Muscle of arm (tissue), 14 donors: ENCODE data around the gene TRABD. TPM values are rescaled to one million over a fixed set of nuclear protein-coding genes. Genes with fewer than 3 reads are reported as not detected.
A peak's percentile ranks its signal among the peaks of the same experiment; 100 is the strongest.
"Not testable (repeated sequence)": the region's sequence is repeated elsewhere in the genome, so short reads cannot be mapped to it uniquely, and the experiment has no call there.

Experiments
- DNase-seq: peaks from one replicate; pipeline ENCODE4 v3.0.0-alpha.2; 2013
- long read RNA-seq, 11 donors: transcript quantifications; one replicate each; lab custom pipeline, GENCODE V29; 2026
- polyA plus RNA-seq, 12 donors: library from polyadenylated mRNA; unstranded; fragments of 120-200 nt; gene quantifications; one replicate each; pipeline ENCODE4 v1.2.1, GENCODE V29; 2013; ENCODE audit not compliant: insufficient read length in 12 of 12

The TRABD gene
- 10 to 100 TPM in 11 of 12 donors, not detected in 1; 13.4 to 21.8 (median 15.0) TPM for polyA plus RNA-seq
- long read RNA-seq, donor 1, partial matches to known transcripts: 16 of 19 reads
- long read RNA-seq, donor 1, other reads (novel, unspliced or antisense): 0 of 19 reads
- long read RNA-seq, donor 2, partial matches to known transcripts: 0 of 5 reads
- long read RNA-seq, donor 2, other reads (novel, unspliced or antisense): 0 of 5 reads
- long read RNA-seq, donor 3, partial matches to known transcripts: 0 of 1 reads
- long read RNA-seq, donor 3, other reads (novel, unspliced or antisense): 0 of 1 reads
- long read RNA-seq, donor 4, partial matches to known transcripts: 0 of 2 reads
- long read RNA-seq, donor 4, other reads (novel, unspliced or antisense): 0 of 2 reads
- long read RNA-seq, donor 5, transcript TRABD-201 (10 exons, 2,329 nt): minor isoform, 7 of 16 reads
- long read RNA-seq, donor 5, transcript TRABD-202 (10 exons, 2,272 nt): major isoform, 8 of 16 reads
- long read RNA-seq, donor 5, partial matches to known transcripts: 0 of 16 reads
- long read RNA-seq, donor 5, other reads (novel, unspliced or antisense): 0 of 16 reads
- long read RNA-seq, donor 6, partial matches to known transcripts: 0 of 5 reads
- long read RNA-seq, donor 6, other reads (novel, unspliced or antisense): 0 of 5 reads
- long read RNA-seq, donor 7, partial matches to known transcripts: 0 of 5 reads
- long read RNA-seq, donor 7, other reads (novel, unspliced or antisense): 0 of 5 reads
- long read RNA-seq, donor 8, transcript TRABD-202 (10 exons, 2,272 nt): minor isoform, 5 of 14 reads
- long read RNA-seq, donor 8, transcript TRABD-201 (10 exons, 2,329 nt): major isoform, 6 of 14 reads
- long read RNA-seq, donor 8, partial matches to known transcripts: 0 of 14 reads
- long read RNA-seq, donor 8, other reads (novel, unspliced or antisense): 0 of 14 reads
- long read RNA-seq, donor 9, partial matches to known transcripts: 0 of 2 reads
- long read RNA-seq, donor 9, other reads (novel, unspliced or antisense): 0 of 2 reads
- long read RNA-seq, donor 10, partial matches to known transcripts: 10 of 16 reads
- long read RNA-seq, donor 10, other reads (novel, unspliced or antisense): 0 of 16 reads
- long read RNA-seq, donor 11, partial matches to known transcripts: 0 of 4 reads
- long read RNA-seq, donor 11, other reads (novel, unspliced or antisense): 0 of 4 reads

- peak; percentile 87 for DNase-seq
Measured at GRCh38 chr22:50185375-50186087, at the start of gene TRABD. Gene TRABD, plus strand, starts transcription at chr22:50185913. Its CDS starts 7,148 bp downstream, at chr22:50193061.

- no peak for DNase-seq
Measured at GRCh38 chr22:50136581-50137015, 49.1 kb upstream of the TRABD start.

DNA sequence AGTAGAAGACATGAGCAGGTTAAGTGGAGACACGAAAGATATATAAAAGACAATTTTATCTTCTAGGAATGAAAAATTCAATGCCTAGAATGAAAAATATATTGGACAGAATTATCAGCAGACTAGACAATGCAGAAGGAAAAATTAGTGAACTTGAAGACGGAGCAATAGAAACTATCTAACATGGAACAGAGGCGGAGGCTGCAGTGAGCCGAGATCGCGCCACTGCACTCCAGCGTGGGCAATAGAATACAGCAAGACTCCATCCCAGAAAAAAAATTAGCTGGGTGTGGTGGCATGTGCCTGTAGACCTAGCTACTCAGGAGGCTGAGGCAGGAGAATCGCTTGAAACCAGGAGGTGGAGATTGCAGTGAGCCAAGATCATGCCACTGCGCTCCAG is 48.4 kb upstream of the TRABD start:
- DNase-seq: not testable (repeated sequence)

GRCh38 chr22:50138041-50138440 is 47.7 kb upstream of the TRABD start:
- DNase-seq: no peak

GRCh38 chr22:50138988-50139387 is 46.7 kb upstream of the TRABD start:
- DNase-seq: no peak

GRCh38 chr22:50139843-50140415 is 45.8 kb upstream of the TRABD start:
- DNase-seq: no peak

- no peak for DNase-seq
Measured at GRCh38 chr22:50140615-50141014, 45.1 kb upstream of the TRABD start.

DNA sequence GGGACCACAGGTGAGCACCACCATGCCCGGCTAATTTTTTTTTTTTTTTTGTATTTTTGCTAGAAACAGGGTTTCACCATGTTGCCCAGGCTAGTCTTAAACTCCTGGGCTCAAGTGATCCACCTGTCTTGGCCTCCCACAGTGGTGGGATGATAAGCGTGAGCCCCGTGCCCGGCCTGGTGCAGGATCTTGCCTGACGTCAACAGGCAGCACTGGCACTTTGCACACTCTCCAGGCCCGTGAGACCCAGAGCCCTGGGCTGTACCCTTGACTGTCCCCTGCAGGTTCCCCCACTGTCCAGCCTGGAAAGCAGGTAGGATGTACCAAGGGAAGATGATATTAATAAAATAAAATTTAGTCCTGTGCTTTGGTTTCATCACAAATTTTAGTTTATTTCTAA is 44.3 kb upstream of the TRABD start:
- DNase-seq: no peak

- DNase-seq: no peak
Measured at GRCh38 chr22:50141891-50142363, 43.8 kb upstream of the TRABD start.

GRCh38 chr22:50143096-50143495 is 42.6 kb upstream of the TRABD start:
- no peak for DNase-seq

GRCh38 chr22:50144005-50144614 is 41.6 kb upstream of the TRABD start:
- no peak for DNase-seq

DNA sequence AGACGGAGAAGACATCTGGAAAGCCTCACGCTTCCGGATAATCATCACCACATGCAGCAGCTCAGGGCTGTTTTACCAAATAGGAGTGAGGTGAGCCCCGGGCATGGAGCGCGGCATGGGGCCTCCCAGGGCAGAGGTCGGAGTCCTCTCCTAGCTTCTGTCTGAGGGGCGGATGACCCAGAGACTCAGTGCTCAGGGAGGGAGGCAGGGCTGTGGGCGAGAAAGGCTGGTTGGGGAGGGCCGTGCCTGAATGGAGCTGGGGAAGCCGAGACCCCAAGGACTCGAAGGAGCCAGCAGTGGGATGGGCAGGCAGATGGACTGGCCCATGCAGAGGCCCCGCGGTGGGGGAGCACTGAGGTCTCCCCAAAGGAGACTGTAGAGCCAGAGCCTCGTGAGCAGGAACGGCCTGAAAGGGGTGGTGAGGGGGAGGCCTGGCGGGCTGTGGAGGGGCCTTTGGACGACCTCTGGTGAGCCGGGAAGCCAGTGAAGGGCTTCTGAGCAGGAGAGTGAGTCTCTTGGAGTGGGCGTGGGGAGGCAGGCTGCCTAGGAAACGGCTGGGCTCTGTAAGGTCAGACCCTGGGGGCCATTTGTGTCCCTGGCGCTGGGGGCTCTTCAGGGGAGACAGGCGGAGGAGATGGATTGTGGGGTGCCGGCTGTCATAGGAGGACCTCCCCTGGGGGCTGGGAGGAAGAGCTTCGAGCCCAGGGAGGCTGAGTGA is 39.8 kb upstream of the TRABD start:
- no peak for DNase-seq

GRCh38 chr22:50146439-50147238 is 39.1 kb upstream of the TRABD start:
- DNase-seq: peak; percentile 73

DNA sequence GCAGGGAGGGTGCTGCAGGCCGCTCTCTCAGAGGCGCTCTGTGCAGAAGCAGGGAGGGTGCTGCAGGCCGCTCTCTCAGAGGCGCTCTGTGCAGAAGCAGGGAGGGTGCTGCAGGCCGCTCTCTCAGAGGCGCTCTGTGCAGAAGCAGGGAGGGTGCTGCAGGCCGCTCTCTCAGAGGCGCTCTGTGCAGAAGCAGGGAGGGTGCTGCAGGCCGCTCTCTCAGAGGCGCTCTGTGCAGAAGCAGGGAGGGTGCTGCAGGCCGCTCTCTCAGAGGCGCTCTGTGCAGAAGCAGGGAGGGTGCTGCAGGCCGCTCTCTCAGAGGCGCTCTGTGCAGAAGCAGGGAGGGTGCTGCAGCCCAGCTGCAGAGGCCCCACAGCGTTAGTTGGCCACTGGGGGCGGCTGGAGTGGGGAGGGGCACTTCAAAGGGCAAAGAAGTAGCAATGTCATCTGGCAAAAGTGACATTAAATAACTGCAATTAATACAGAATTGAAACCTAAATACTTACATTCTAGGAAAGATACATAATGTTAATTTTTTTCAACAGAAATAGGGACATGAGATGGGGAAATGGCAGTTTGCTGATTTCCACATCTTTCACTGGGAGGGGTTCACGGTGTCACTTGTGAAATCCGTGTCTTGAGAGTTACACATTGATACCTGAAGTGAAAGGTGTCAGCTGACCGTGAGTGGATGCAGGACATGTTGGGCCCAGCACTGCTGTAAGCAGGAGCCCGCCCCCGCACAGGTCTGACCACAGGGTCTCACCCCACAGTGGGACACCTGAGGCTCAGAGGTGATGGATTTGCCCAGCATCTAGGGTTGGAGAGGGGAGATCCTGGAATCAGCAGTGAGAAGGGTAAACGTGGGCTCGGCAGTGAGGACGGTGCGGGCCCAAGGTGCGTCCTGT is 38.2 kb upstream of the TRABD start:
- not testable (repeated sequence) for DNase-seq

- no peak for DNase-seq
Measured at GRCh38 chr22:50148166-50148500, 37.6 kb upstream of the TRABD start.

DNA sequence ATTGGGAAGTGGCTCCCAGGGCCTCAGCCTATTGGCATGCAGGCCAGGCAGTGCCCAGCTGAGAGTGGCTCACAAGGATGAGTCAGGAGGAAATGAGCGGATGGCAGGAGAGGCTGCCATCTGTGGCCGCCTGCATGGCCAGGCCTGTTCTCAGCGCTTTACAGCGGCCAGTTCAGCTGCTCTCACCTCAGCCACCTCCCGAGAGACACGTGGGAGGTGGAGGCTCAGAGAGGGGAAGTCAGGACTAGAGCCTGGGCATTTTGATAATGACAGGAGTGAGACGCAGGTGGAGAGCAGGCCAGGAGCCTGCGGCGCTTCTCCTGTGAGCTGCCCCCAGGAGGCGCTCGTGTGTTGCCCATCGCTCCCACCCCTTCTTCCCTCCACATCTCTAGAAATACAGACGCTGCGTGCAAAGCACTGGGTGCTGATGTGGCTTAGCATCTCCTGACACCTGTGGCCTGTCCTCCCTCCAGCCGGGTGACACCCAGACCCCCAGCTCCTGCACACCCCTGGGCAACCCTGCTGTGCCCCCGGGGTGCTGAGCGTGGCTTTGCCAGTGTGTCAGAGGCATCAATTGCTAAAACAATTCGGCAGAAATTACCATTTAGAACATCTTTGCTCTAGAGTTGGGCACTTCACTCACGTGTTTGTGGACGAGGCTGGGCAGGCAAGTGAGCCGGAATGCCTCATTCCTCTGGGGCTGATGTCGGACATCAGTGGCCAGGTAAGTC is 36.6 kb upstream of the TRABD start:
- no peak for DNase-seq
